ENCODE data around the gene DOHH. TPM values are rescaled to one million over a fixed set of nuclear protein-coding genes. Genes with fewer than 3 reads are reported as not detected.

DOHH gene
- total and polyA plus RNA-seq, 9 of the 15 experiments (the other 6 are each of a cell fraction or from before 2014, with no cell fraction given), result 0.14 to 47.2 (median 5.1) TPM

DNA sequence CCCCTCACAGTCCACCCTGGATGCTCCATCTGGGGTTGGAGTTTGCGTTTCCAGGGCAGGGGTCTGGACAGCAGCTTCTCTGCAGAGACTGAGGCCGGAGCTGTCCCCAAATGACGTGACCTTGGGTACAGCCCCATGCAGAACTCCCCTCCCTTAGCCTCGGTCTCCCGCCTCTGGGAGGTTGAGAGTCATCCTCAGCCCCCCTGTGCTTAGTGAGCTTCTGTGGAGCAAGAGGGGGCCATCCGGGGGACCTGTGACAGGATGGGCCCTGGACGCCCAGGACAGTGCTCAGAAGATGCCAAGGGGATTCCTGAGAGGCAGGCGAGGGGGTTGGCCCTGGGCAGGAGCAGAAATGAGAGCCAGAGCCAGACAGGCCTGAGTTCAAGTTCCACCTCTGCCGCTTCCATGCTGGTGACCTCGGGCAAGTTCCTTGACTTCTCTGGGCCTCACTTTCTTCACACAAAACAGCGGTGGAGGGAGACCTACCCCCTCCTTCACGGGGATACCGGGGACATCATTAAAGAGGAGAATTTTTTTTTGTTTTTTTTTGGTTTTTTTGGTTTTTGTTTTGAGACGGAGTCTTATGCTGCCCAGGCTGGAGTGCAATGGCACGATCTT, 40.4 kb downstream of the DOHH start (continued):
- TF ChIP-seq, protein P1, sequence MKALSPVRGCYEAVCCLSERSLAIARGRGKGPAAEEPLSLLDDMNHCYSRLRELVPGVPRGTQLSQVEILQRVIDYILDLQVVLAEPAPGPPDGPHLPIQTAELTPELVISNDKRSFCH (CRISPR knock-in tag; IDR thresholded peaks at IDR 0.05), result no peak
- TF ChIP-seq, protein P1 (tag; IDR thresholded peaks at IDR 0.05), result no peak
- no peak for TF ChIP-seq ASH1L (IDR thresholded peaks at IDR 0.05; ENCODE audit: borderline replicate concordance, low read depth, partially characterized antibody)
- no peak for TF ChIP-seq ZBTB8A (IDR thresholded peaks at IDR 0.05; ENCODE audit: partially characterized antibody)
- TF ChIP-seq, protein P2, sequence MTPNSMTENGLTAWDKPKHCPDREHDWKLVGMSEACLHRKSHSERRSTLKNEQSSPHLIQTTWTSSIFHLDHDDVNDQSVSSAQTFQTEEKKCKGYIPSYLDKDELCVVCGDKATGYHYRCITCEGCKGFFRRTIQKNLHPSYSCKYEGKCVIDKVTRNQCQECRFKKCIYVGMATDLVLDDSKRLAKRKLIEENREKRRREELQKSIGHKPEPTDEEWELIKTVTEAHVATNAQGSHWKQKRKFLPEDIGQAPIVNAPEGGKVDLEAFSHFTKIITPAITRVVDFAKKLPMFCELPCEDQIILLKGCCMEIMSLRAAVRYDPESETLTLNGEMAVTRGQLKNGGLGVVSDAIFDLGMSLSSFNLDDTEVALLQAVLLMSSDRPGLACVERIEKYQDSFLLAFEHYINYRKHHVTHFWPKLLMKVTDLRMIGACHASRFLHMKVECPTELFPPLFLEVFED (CRISPR knock-in tag; conservative IDR thresholded peaks at IDR 0.05), result no peak
- TF ChIP-seq, protein P3, sequence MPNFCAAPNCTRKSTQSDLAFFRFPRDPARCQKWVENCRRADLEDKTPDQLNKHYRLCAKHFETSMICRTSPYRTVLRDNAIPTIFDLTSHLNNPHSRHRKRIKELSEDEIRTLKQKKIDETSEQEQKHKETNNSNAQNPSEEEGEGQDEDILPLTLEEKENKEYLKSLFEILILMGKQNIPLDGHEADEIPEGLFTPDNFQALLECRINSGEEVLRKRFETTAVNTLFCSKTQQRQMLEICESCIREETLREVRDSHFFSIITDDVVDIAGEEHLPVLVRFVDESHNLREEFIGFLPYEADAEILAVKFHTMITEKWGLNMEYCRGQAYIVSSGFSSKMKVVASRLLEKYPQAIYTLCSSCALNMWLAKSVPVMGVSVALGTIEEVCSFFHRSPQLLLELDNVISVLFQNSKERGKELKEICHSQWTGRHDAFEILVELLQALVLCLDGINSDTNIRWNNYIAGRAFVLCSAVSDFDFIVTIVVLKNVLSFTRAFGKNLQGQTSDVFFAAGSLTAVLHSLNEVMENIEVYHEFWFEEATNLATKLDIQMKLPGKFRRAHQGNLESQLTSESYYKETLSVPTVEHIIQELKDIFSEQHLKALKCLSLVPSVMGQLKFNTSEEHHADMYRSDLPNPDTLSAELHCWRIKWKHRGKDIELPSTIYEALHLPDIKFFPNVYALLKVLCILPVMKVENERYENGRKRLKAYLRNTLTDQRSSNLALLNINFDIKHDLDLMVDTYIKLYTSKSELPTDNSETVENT (CRISPR knock-in tag; IDR thresholded peaks at IDR 0.05), result no peak
- no peak for TF ChIP-seq THRAP3 (IDR thresholded peaks at IDR 0.05; ENCODE audit: borderline replicate concordance)
- TF ChIP-seq ZNF75A (CRISPR knock-in tag; IDR thresholded peaks at IDR 0.05), result no peak
- TF ChIP-seq GATAD2B (IDR thresholded peaks at IDR 0.05; ENCODE audit: borderline replicate concordance), result no peak
- TF ChIP-seq BRCA1 (IDR thresholded peaks at IDR 0.05), result no peak
- TF ChIP-seq BRCA1 (CRISPR knock-in tag; IDR thresholded peaks at IDR 0.05), result no peak
- TF ChIP-seq KDM1A (IDR thresholded peaks at IDR 0.05), result peak in 1 of 2 experiments; percentile 38; a peak in 2 of 4 replicates
- TF ChIP-seq SMARCE1 (IDR thresholded peaks at IDR 0.05), result no peak
- no peak for TF ChIP-seq RB1 (IDR thresholded peaks at IDR 0.05; ENCODE audit: low read depth)
- TF ChIP-seq MBD2 (IDR thresholded peaks at IDR 0.05; ENCODE audit: borderline replicate concordance, low read depth), result no peak
- TF ChIP-seq ZKSCAN3 (CRISPR knock-in tag; IDR thresholded peaks at IDR 0.05), result no peak
- TF ChIP-seq DIDO1 (tag; IDR thresholded peaks at IDR 0.05; ENCODE audit: low read depth), result no peak
- TF ChIP-seq, protein P4, sequence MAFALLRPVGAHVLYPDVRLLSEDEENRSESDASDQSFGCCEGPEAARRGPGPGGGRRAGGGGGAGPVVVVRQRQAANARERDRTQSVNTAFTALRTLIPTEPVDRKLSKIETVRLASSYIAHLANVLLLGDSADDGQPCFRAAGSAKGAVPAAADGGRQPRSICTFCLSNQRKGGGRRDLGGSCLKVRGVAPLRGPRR (CRISPR knock-in tag; IDR thresholded peaks at IDR 0.05), result no peak
- TF ChIP-seq, protein P5, sequence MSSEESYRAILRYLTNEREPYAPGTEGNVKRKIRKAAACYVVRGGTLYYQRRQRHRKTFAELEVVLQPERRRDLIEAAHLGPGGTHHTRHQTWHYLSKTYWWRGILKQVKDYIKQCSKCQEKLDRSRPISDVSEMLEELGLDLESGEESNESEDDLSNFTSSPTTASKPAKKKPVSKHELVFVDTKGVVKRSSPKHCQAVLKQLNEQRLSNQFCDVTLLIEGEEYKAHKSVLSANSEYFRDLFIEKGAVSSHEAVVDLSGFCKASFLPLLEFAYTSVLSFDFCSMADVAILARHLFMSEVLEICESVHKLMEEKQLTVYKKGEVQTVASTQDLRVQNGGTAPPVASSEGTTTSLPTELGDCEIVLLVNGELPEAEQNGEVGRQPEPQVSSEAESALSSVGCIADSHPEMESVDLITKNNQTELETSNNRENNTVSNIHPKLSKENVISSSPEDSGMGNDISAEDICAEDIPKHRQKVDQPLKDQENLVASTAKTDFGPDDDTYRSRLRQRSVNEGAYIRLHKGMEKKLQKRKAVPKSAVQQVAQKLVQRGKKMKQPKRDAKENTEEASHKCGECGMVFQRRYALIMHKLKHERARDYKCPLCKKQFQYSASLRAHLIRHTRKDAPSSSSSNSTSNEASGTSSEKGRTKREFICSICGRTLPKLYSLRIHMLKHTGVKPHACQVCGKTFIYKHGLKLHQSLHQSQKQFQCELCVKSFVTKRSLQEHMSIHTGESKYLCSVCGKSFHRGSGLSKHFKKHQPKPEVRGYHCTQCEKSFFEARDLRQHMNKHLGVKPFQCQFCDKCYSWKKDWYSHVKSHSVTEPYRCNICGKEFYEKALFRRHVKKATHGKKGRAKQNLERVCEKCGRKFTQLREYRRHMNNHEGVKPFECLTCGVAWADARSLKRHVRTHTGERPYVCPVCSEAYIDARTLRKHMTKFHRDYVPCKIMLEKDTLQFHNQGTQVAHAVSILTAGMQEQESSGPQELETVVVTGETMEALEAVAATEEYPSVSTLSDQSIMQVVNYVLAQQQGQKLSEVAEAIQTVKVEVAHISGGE (CRISPR knock-in tag; IDR thresholded peaks at IDR 0.05), result no peak
- TF ChIP-seq MYBL2 (IDR thresholded peaks at IDR 0.05; ENCODE audit: low read depth), result no peak
- TF ChIP-seq MYBL2 (CRISPR knock-in tag; IDR thresholded peaks at IDR 0.05; ENCODE audit: borderline replicate concordance), result no peak
- no peak for TF ChIP-seq MCM7 (IDR thresholded peaks at IDR 0.05)
